K562 (cell line): ENCODE data around the gene POLR1H. TPM values are rescaled to one million over a fixed set of nuclear protein-coding genes. Genes with fewer than 3 reads are reported as not detected.
A peak's percentile ranks its signal among the peaks of the same experiment; 100 is the strongest.

ENCODE experiments used
- ARNT ChIP-seq, 2 experiments: fragments of 450-650 bp; IDR thresholded peaks; 2 replicates each; pipeline ENCODE4 v1.6.1; 2016; ENCODE audit warnings: mild to moderate bottlenecking in 1 of 2
- CBX3 ChIP-seq, 2 experiments: IDR thresholded peaks; 1 replicate in 1 of 2; 2 replicates in 1 of 2; pipeline ENCODE4 v1.6.1; 2012; ENCODE audit warnings: inconsistent platforms in 2 of 2, low read length in 2 of 2, borderline replicate concordance in 1 of 2, control low read depth in 1 of 2
- CTBP1 ChIP-seq: fragments of 450-650 bp; IDR thresholded peaks from 2 replicates; pipeline ENCODE4 v1.6.1; 2016; ENCODE audit warnings: borderline replicate concordance
- DACH1 ChIP-seq: fragments of 450-650 bp; IDR thresholded peaks from 2 replicates; pipeline ENCODE4 v1.6.1; 2018; ENCODE audit not compliant: partially characterized antibody
- EP300 ChIP-seq: IDR thresholded peaks from 2 replicates; pipeline ENCODE4 v1.6.1; 2012; ENCODE audit warnings: low read length, improper control_type of control experiment
- GTF2E2 ChIP-seq: fragments of 200-800 bp; sonication (Bioruptor generic); IDR thresholded peaks from 2 replicates; pipeline ENCODE4 v1.6.1; 2016; ENCODE audit warnings: missing genetic modification characterization, missing compliant biosample characterization
- GTF2F1 ChIP-seq: IDR thresholded peaks from 2 replicates; pipeline ENCODE4 v1.6.1; 2011; ENCODE audit warnings: low read depth, low read length, improper control_type of control experiment
- HDAC3 ChIP-seq: fragments of 450-650 bp; IDR thresholded peaks from 2 replicates; pipeline ENCODE4 v1.6.1; 2018; ENCODE audit warnings: borderline replicate concordance, mild to moderate bottlenecking, moderate library complexity; ENCODE audit not compliant: partially characterized antibody
- KAT2B ChIP-seq: IDR thresholded peaks from one replicate; pipeline ENCODE4 v1.6.1; 2012; ENCODE audit warnings: low read depth, mild to moderate bottlenecking, control low read depth, inconsistent platforms, low read length, moderate library complexity
- LEF1 ChIP-seq: fragments of 450-650 bp; IDR thresholded peaks from 2 replicates; pipeline ENCODE4 v1.6.1; 2016; ENCODE audit warnings: mild to moderate bottlenecking
- MEIS2 ChIP-seq: fragments of 450-650 bp; IDR thresholded peaks from 2 replicates; pipeline ENCODE4 v1.6.1; 2014; ENCODE audit warnings: mild to moderate bottlenecking; ENCODE audit not compliant: partially characterized antibody
- PML ChIP-seq: IDR thresholded peaks from 2 replicates; pipeline ENCODE4 v1.6.1; 2012; ENCODE audit warnings: low read length, inconsistent platforms
- POLR3A ChIP-seq: IDR thresholded peaks from 2 replicates; pipeline ENCODE4 v1.6.1; 2011; ENCODE audit warnings: borderline replicate concordance, mild to moderate bottlenecking, moderate library complexity; ENCODE audit not compliant: insufficient read length, insufficient read depth; ENCODE audit errors: extremely low read depth
- RFX1 ChIP-seq: fragments of 450-650 bp; IDR thresholded peaks from 2 replicates; pipeline ENCODE4 v1.6.1; 2016; ENCODE audit warnings: mild to moderate bottlenecking, moderate library complexity
- RFX5 ChIP-seq: IDR thresholded peaks from 2 replicates; pipeline ENCODE4 v1.6.1; 2011; ENCODE audit warnings: low read depth, mild to moderate bottlenecking, improper control_type of control experiment, low read length
- SIN3A ChIP-seq, 2 experiments: fragments of 150-350 bp in 1 of 2; IDR thresholded peaks; 2 replicates each; pipeline ENCODE4 v1.6.1; 2011 to 2016; ENCODE audit warnings: borderline replicate concordance in 2 of 2, low read depth in 2 of 2, low read length in 2 of 2, mild to moderate bottlenecking in 2 of 2, moderate library complexity in 2 of 2; ENCODE audit not compliant: control insufficient read depth in 1 of 2
- SMARCA4 ChIP-seq: fragments of 450-650 bp; IDR thresholded peaks from 2 replicates; pipeline ENCODE4 v1.6.1; 2016
- SMARCE1 ChIP-seq: fragments of 450-650 bp; IDR thresholded peaks from 2 replicates; pipeline ENCODE4 v1.7.1; 2016; ENCODE audit warnings: mild to moderate bottlenecking
- SRSF7 ChIP-seq: fragments of 200-400 bp; formaldehyde crosslinking; optimal IDR thresholded peaks from 2 replicates; pipeline ENCODE3; 2017; ENCODE audit warnings: mild to moderate bottlenecking, low read depth, low read length
- TBP ChIP-seq: optimal IDR thresholded peaks from 2 replicates; pipeline ENCODE3; 2011; ENCODE audit warnings: low read depth, low read length, improper control_type of control experiment
- XRCC4 ChIP-seq: IDR thresholded peaks from one replicate; pipeline ENCODE4 v1.6.1; 2011; ENCODE audit not compliant: insufficient read depth, insufficient read length; ENCODE audit errors: extremely low read depth
- ZFP1 ChIP-seq: fragments of 450-650 bp; formaldehyde crosslinking; IDR thresholded peaks from 2 replicates; pipeline ENCODE4 v1.4.0; 2020; ENCODE audit warnings: mild to moderate bottlenecking, mixed read lengths
- ZKSCAN3 ChIP-seq: fragments of 250-450 bp; sonication (Bioruptor Pico); IDR thresholded peaks from 2 replicates; pipeline ENCODE4 v1.4.0; 2020
- ZNF316 ChIP-seq: fragments of 450-650 bp; IDR thresholded peaks from 2 replicates; pipeline ENCODE4 v1.6.1; 2016
- polyA plus RNA-seq, 8 experiments: library from polyadenylated mRNA; depleted of rRNA in 4 of 8; stranded (reverse) in 5 of 8; unstranded in 3 of 8; fragments of >200 nt; fragmentation: Nextera tagmentation in 2 of 8; fragmentation: Illumina TruSeq in 1 of 8; extraction: Ambion mirVana in 2 of 8; extraction: Trizol in 1 of 8; gene quantifications; 2 replicates each; pipeline versions ENCODE4 v1.2.1 to v1.2.3, GENCODE V29; 2011 to 2014; ENCODE audit warnings: inconsistent platforms in 1 of 8, missing spikeins in 1 of 8
- total RNA-seq, 7 experiments: library from RNA; depleted of rRNA in 6 of 7; stranded (reverse); fragments of >200 nt in 6 of 7; fragmentation: Illumina TruSeq in 2 of 7; extraction: Trizol in 2 of 7; gene quantifications; 2 replicates each; pipeline versions ENCODE4 v1.2.1 to v1.2.3, GENCODE V29; 2011 to 2021; ENCODE audit warnings: low replicate concordance in 1 of 7
- TF ChIP-seq, protein P1 (sequence below): fragments of 250-450 bp; sonication (Bioruptor Pico); IDR thresholded peaks from 2 replicates; pipeline ENCODE4 v1.8.0; 2021; ENCODE audit warnings: borderline replicate concordance, mild to moderate bottlenecking, moderate library complexity; ENCODE audit not compliant: poor library complexity, severe bottlenecking
- TF ChIP-seq, protein P2 (sequence below): IDR thresholded peaks from 2 replicates; pipeline ENCODE4 v1.6.1; 2012; ENCODE audit warnings: low read depth, low read length, improper control_type of control experiment, borderline replicate concordance
- TF ChIP-seq, protein P3 (sequence below): conservative IDR thresholded peaks from 2 replicates; pipeline ENCODE4 v1.6.1; 2011; ENCODE audit warnings: low read depth, mild to moderate bottlenecking, low read length; ENCODE audit not compliant: control insufficient read depth

The POLR1H gene
- total and polyA plus RNA-seq, 9 of the 15 experiments (the other 6 are each of a cell fraction or from before 2014, with no cell fraction given): 92.2 to 333 (median 143) TPM

DNA sequence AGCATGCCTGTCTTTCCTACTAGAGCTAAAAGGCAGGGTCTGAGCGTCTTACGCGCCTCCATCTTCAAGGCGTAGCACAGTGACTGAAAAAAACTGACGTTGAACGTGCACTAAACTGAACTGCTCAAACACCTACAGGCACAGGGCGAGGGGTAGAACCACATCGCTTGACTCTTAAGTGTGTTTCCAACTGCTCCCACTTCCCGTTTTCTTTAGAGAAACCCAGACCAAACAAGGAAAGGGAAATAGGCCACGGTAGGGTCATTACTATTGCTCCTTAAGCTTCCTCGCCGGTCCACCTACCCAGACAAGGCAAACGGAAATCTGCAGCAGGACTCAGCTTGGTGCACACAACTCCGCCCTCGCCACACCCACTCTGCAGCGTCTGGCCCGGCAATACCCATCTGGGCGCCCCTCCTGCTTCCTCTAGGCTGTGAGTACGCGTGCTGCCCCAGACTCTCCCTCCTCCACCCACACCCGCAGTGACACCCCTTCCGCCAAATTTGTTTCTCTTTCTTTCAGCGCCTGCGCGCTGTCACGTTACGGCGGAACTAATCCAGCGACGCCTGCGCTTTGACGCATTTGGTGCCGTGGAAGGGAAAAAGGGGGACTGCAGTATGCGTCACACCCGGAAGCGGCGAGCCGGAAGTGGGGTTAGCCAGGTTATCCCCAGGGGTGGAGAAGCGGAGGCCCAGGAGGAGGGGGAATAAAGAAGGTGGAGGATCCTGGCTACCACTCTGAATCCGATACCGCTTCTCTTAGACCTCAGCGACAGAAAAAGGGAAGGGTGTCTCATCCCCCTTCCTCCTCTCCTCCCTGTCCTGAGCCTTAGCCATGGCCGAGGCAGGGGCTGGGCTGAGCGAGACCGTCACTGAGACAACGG, 5.8 kb downstream of the POLR1H start, which contains the start of gene PPP1R11 (continued):
- TF ChIP-seq HDAC3: no peak
- peak; percentile 88 for TF ChIP-seq CTBP1
- no peak for TF ChIP-seq KAT2B
- TF ChIP-seq, protein P1, sequence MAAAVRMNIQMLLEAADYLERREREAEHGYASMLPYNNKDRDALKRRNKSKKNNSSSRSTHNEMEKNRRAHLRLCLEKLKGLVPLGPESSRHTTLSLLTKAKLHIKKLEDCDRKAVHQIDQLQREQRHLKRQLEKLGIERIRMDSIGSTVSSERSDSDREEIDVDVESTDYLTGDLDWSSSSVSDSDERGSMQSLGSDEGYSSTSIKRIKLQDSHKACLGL: no peak
- TF ChIP-seq SMARCE1: no peak
- TF ChIP-seq TBP: peak; percentile 63
- TF ChIP-seq LEF1: no peak; the same call in 1 of the 2 replicates
- no peak for TF ChIP-seq DACH1
- TF ChIP-seq GTF2E2 (tag): peak; percentile 71; the same call in 1 of the 2 replicates
- peak; percentile 23; the same call in 1 of the 2 replicates for TF ChIP-seq GTF2F1
- TF ChIP-seq ZKSCAN3 (CRISPR knock-in tag): no peak
- TF ChIP-seq XRCC4: no peak
- TF ChIP-seq PML: peak; percentile 84
- no peak; a peak in 2 of 4 replicates for TF ChIP-seq ARNT (IDR thresholded peaks at IDR 0.05)
- TF ChIP-seq, protein P2, sequence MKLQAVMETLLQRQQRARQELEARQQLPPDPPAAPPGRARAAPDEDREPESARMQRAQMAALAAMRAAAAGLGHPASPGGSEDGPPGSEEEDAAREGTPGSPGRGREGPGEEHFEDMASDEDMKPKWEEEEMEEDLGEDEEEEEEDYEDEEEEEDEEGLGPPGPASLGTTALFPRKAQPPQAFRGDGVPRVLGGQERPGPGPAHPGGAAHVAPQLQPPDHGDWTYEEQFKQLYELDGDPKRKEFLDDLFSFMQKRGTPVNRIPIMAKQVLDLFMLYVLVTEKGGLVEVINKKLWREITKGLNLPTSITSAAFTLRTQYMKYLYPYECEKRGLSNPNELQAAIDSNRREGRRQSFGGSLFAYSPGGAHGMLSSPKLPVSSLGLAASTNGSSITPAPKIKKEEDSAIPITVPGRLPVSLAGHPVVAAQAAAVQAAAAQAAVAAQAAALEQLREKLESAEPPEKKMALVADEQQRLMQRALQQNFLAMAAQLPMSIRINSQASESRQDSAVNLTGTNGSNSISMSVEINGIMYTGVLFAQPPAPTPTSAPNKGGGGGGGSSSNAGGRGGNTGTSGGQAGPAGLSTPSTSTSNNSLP: no peak; the same call in 1 of the 2 replicates
- TF ChIP-seq RFX1: peak; percentile 99; the same call in 1 of the 2 replicates
- TF ChIP-seq SIN3A (IDR thresholded peaks at IDR 0.05; ENCODE audit: borderline replicate concordance in 2 of 2, control insufficient read depth in 1 of 2, low read depth in 2 of 2, low read length in 2 of 2): peak; percentile 88 to 91
- TF ChIP-seq, protein P3, sequence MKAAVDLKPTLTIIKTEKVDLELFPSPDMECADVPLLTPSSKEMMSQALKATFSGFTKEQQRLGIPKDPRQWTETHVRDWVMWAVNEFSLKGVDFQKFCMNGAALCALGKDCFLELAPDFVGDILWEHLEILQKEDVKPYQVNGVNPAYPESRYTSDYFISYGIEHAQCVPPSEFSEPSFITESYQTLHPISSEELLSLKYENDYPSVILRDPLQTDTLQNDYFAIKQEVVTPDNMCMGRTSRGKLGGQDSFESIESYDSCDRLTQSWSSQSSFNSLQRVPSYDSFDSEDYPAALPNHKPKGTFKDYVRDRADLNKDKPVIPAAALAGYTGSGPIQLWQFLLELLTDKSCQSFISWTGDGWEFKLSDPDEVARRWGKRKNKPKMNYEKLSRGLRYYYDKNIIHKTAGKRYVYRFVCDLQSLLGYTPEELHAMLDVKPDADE: peak; percentile 43; the same call in 1 of the 2 replicates
- TF ChIP-seq POLR3A: no peak
- 0 out of 2 replicates have a peak, but pooled peaks have one; percentile 22 for TF ChIP-seq RFX5
- TF ChIP-seq SRSF7: no peak
- TF ChIP-seq CBX3 (IDR thresholded peaks at IDR 0.05; ENCODE audit: borderline replicate concordance in 1 of 2, low read length in 2 of 2): peak in 1 of 2 experiments; percentile 51; a peak in 1 of 3 replicates
- no peak for TF ChIP-seq ZNF316
- TF ChIP-seq EP300: peak; percentile 57; the same call in 1 of the 2 replicates
- TF ChIP-seq SMARCA4: no peak
- no peak for TF ChIP-seq ZFP1 (CRISPR knock-in tag)
- peak; percentile 92 for TF ChIP-seq MEIS2
